CD4-positive, alpha-beta T cell treated with Interleukin-4 for 4 hours (primary cell): ENCODE results near the gene GADL1.

Experiments
- DNase-seq: peaks from one replicate; pipeline ENCODE4 v3.0.0-alpha.2; 2020

GADL1 gene

GRCh38 chr3:30691249-30691880, 203.1 kb downstream of the GADL1 start:
- DNase-seq = no peak

DNA sequence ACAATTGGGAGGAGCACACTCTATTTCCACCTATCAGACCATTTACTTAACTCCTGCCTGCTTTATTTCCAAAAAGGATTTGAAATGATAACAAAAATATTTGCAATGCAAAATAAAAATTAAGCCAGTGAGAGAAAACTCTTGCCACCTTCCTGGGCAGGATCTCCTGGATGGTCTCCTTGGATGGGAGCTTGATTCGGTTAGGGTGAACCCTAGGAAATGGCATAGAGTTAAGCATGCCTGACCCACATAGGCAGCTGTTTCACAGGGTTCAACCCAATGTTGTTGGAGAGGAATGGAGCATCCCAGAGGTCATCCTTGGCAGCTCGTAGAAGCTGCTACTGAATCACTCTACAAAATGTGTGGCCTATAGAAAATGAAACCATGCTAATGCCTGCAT, 204.3 kb downstream of the GADL1 start:
- DNase-seq = no peak

GRCh38 chr3:30688776-30689641, 205.5 kb downstream of the GADL1 start:
- peak; percentile 32 for DNase-seq

GRCh38 chr3:30687930-30688570, 206.4 kb downstream of the GADL1 start:
- DNase-seq = no peak

- no peak for DNase-seq
Measured at GRCh38 chr3:30686799-30687198, 207.7 kb downstream of the GADL1 start.

GRCh38 chr3:30686176-30686575, 208.3 kb downstream of the GADL1 start:
- DNase-seq = no peak

DNA sequence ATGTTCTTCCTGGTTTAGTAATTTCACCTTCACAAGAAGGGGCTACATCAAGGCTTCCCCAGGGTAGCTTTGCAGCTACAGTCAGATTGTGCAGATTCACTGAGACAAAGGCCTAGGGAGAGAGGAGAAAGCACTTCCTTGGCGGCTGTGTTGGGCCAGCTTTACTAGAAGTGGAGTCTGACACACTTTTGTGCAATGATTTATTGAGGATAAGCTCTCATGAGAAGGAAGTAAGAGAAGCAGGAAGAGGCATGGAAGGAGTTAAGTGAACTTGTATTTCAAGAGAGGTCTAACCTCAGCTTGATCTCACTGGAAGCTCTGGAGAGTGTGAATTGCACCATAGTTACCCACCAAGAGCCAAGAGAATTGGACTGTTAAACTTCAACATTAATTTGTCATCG, 209.2 kb downstream of the GADL1 start:
- no peak for DNase-seq

GRCh38 chr3:30684356-30684755, 210.1 kb downstream of the GADL1 start:
- DNase-seq = no peak

DNA sequence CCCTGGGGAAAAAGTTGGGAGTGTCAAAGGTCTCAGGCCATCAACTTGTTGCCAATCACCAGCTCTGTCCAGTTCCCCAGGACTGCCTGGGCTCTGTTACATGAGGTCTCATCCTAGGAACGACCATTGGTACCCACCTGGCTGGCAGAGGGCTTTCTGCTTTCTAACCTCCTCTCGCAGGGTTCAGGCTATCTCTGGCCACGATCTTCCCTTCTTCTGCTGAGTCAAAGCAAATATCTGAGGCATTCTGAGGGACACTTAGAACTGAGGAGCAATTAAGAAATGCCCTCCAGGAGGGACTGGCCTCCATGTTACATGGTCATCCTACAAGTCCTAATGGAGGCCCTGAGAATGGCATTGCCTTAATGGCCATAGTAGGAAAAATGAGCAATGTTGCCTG, 210.7 kb downstream of the GADL1 start:
- DNase-seq = no peak

- DNase-seq = no peak
Measured at GRCh38 chr3:30682434-30683155, 211.9 kb downstream of the GADL1 start.

- DNase-seq = no peak
Measured at GRCh38 chr3:30681649-30682211, 212.7 kb downstream of the GADL1 start.

DNA sequence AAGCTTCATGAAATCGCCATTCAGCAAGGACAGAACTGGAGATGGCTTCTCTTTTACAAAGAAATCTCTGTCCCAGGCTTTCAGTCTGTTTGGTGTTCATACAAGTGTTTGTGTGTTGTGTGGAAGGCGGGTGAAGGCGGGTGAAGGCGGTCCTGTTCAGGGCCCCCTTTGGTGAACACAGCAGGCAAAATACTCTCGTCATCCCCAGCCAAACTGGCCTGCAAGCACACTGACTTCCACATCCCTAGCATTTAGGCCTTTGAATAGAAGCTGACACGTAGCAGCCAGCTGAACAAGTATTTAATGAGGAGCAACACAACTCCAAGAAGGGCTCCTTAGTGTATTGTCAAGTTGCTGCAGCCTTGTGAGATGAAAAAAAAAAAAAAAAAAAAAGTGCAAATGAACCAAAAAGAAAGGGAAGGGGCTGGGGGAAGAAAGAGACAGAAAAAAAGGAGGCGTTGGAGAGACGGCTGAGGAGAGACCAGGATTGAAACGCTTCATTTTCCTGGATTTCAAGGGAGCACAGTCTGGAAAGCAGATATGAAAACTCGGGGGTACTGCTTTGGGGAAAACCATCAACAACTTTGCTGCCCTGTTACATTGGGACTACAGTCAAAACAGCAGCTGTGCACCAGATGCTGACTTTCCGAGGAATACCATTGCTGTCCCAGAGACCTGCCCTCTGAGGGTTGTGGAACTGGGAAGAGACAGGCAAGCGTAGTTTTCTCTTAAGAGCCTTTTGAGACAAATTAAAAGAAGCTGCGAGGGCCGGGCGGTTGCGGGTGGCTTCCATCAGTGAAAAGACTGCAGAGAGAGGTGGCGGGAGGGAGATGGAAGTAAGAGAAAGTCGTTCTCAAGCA, 213.4 kb downstream of the GADL1 start:
- no peak for DNase-seq

DNA sequence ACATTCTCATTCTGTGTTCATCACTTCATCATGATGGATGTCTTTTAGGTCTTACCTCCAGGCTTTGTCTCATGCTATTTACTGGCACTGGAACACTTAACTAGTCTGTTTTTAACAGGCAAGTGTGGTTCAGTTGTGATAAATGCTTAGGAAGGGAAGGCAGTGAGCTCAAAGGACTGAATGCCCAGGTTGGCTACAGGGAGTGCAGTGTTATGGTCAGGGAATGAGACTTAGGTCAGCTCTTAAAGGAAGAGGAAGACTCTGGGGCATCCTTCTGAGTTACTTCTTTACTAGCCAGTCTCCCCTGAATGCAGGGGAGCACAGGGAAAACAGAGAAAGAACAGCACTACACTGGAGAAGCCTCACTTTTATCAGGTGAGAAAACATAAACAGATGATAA, 215.4 kb downstream of the GADL1 start:
- DNase-seq = no peak

GRCh38 chr3:30677347-30677685, 217.1 kb downstream of the GADL1 start:
- no peak for DNase-seq

GRCh38 chr3:30676424-30677346, 217.8 kb downstream of the GADL1 start:
- DNase-seq = no peak
